HEK293 (cell line): Measurements from ENCODE around the gene NDUFB10.

Experiments used
- CTCF ChIA-PET: fragments of 350-600 bp; formaldehyde crosslinking; extraction: SDS; loops from one replicate; lab custom pipeline; 2021; ENCODE audit warnings: antibody characterized with exemption; lab: Yijun Ruan, JAX
- POLR2A ChIA-PET: fragments of 300-600 bp; formaldehyde crosslinking; extraction: SDS; loops from one replicate; lab custom pipeline; 2020; ENCODE audit warnings: antibody characterized with exemption, inconsistent platforms; lab: Yijun Ruan, JAX
- H3K27ac ChIP-seq: fragments of 200-500 bp; sonication (Bioruptor generic); 2 replicates; pipeline ENCODE4 v1.5.1; 2014; ENCODE audit warnings: low read depth, low read length, control low read depth, inconsistent platforms; ENCODE audit errors: extremely low read depth
- H3K36me3 ChIP-seq, 2 experiments: fragments of 200-500 bp in 1 of 2; sonication (Bioruptor generic) in 1 of 2; 1 replicate in 1 of 2; 2 replicates in 1 of 2; pipeline ENCODE4 v1.5.1; 2014 to 2017; ENCODE audit warnings: inconsistent platforms in 2 of 2, low read length in 2 of 2; ENCODE audit not compliant: control insufficient read depth in 2 of 2, insufficient read depth in 1 of 2
- H3K4me1 ChIP-seq: fragments of 200-500 bp; sonication (Bioruptor generic); 2 replicates; pipeline ENCODE4 v1.5.1; 2014; ENCODE audit warnings: mild to moderate bottlenecking, low read length, inconsistent platforms; ENCODE audit not compliant: control insufficient read depth, insufficient read depth
- H3K4me3 ChIP-seq: 2 replicates; pipeline ENCODE4 v1.5.1; 2011; ENCODE audit warnings: low read depth, mild to moderate bottlenecking, control low read depth, low read length, moderate library complexity
- H3K9me3 ChIP-seq: fragments of 200-500 bp; sonication (Bioruptor generic); 2 replicates; pipeline ENCODE4 v1.5.1; 2014; ENCODE audit warnings: low read depth, low read length, inconsistent platforms; ENCODE audit not compliant: control insufficient read depth, insufficient read depth
- BCL11A ChIP-seq: fragments of 450-650 bp; formaldehyde crosslinking; IDR thresholded peaks from 2 replicates; pipeline ENCODE4 v1.5.1; 2016; ENCODE audit warnings: low read depth, missing biosample characterization, missing genetic modification characterization
- EGR2 ChIP-seq: fragments of 450-650 bp; formaldehyde crosslinking; IDR thresholded peaks from 2 replicates; pipeline ENCODE4 v1.5.1; 2016; ENCODE audit warnings: low read depth, missing biosample characterization, missing genetic modification characterization
- PATZ1 ChIP-seq: fragments of 450-650 bp; formaldehyde crosslinking; IDR thresholded peaks from 2 replicates; pipeline ENCODE4 v1.5.1; 2016; ENCODE audit warnings: missing biosample characterization, missing genetic modification characterization
- TCF7L2 ChIP-seq: IDR thresholded peaks from 2 replicates; pipeline ENCODE4 v1.6.1; 2011; ENCODE audit warnings: low read depth, mild to moderate bottlenecking, inconsistent platforms, low read length, moderate library complexity, borderline replicate concordance
- ZFHX2 ChIP-seq: fragments of 450-650 bp; formaldehyde crosslinking; conservative IDR thresholded peaks from 2 replicates; pipeline ENCODE4 v1.5.1; 2016; ENCODE audit warnings: missing biosample characterization, missing genetic modification characterization
- ZIC2 ChIP-seq: fragments of 450-650 bp; formaldehyde crosslinking; IDR thresholded peaks from 2 replicates; pipeline ENCODE4 v1.5.1; 2016; ENCODE audit warnings: missing biosample characterization, missing genetic modification characterization
- ZNF280D ChIP-seq: fragments of 450-650 bp; formaldehyde crosslinking; IDR thresholded peaks from 2 replicates; pipeline ENCODE4 v1.5.1; 2016; ENCODE audit warnings: missing biosample characterization, missing genetic modification characterization
- ZNF398 ChIP-seq: fragments of 450-650 bp; formaldehyde crosslinking; IDR thresholded peaks from 2 replicates; pipeline ENCODE4 v1.5.1; 2017; ENCODE audit warnings: missing biosample characterization, missing genetic modification characterization
- ZNF621 ChIP-seq: fragments of 450-650 bp; formaldehyde crosslinking; IDR thresholded peaks from 2 replicates; pipeline ENCODE4 v1.5.1; 2017; ENCODE audit warnings: missing biosample characterization, missing genetic modification characterization
- ZNF785 ChIP-seq: fragments of 450-650 bp; formaldehyde crosslinking; IDR thresholded peaks from 2 replicates; pipeline ENCODE4 v1.5.1; 2016; ENCODE audit warnings: missing biosample characterization, missing genetic modification characterization
- TF ChIP-seq, protein P1 (sequence below): fragments of 450-650 bp; formaldehyde crosslinking; IDR thresholded peaks from 2 replicates; pipeline ENCODE4 v1.5.1; 2016; ENCODE audit warnings: missing biosample characterization, missing genetic modification characterization
- TF ChIP-seq, protein P2 (sequence below): fragments of 450-650 bp; formaldehyde crosslinking; IDR thresholded peaks from 2 replicates; pipeline ENCODE4 v1.5.1; 2016; ENCODE audit warnings: missing biosample characterization, missing genetic modification characterization, low read depth
- TF ChIP-seq, protein P3 (sequence below): fragments of 450-650 bp; formaldehyde crosslinking; IDR thresholded peaks from 2 replicates; pipeline ENCODE4 v1.5.1; 2016; ENCODE audit warnings: missing biosample characterization, missing genetic modification characterization, low read depth

Gene NDUFB10

GRCh38 chr16:2007081-2007836, 47.9 kb downstream of the NDUFB10 start:
- POLR2A ChIA-PET: interaction anchor here (1.0 to 2.7 kb wide), 5 partner anchors 8 to 148 kb away, joined by 3 to 17 read pairs (median 3); partner anchors contain the start of genes RPS2 and TRAF7
- CTCF ChIA-PET: interaction anchor here (0.6 to 1.8 kb wide), 5 partner anchors 15 to 582 kb away, joined by 3 to 6 read pairs (median 4); no protein-coding TSS in a partner anchor
- H3K4me3 ChIP-seq: peak overlapping the region; percentile 1; the same call in 1 of the 2 replicates
- H3K4me1 ChIP-seq: peaks cover 29% of the 10 kb centered on the region
- no peaks in the 10 kb centered on the region for H3K9me3 ChIP-seq
- TF ChIP-seq, protein P1, sequence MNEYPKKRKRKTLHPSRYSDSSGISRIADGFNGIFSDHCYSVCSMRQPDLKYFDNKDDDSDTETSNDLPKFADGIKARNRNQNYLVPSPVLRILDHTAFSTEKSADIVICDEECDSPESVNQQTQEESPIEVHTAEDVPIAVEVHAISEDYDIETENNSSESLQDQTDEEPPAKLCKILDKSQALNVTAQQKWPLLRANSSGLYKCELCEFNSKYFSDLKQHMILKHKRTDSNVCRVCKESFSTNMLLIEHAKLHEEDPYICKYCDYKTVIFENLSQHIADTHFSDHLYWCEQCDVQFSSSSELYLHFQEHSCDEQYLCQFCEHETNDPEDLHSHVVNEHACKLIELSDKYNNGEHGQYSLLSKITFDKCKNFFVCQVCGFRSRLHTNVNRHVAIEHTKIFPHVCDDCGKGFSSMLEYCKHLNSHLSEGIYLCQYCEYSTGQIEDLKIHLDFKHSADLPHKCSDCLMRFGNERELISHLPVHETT: no peak
- TF ChIP-seq, protein P2, sequence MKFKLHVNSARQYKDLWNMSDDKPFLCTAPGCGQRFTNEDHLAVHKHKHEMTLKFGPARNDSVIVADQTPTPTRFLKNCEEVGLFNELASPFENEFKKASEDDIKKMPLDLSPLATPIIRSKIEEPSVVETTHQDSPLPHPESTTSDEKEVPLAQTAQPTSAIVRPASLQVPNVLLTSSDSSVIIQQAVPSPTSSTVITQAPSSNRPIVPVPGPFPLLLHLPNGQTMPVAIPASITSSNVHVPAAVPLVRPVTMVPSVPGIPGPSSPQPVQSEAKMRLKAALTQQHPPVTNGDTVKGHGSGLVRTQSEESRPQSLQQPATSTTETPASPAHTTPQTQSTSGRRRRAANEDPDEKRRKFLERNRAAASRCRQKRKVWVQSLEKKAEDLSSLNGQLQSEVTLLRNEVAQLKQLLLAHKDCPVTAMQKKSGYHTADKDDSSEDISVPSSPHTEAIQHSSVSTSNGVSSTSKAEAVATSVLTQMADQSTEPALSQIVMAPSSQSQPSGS (tag by site-specific recombination): no peak
- TF ChIP-seq ZNF280D (tag by site-specific recombination) (no peak), EGR2 (tag by site-specific recombination) (peak; percentile 38; the same call in 1 of the 2 replicates), PATZ1 (tag by site-specific recombination) (peak; percentile 8; the same call in 1 of the 2 replicates), ZNF621 (tag by site-specific recombination) (no peak), ZNF398 (no peak), ZFHX2 (tag by site-specific recombination) (0 out of 2 replicates have a peak, but pooled peaks have one; percentile 9), TCF7L2 (no peak), ZNF785 (tag by site-specific recombination) (no peak), ZIC2 (0 out of 2 replicates have a peak, but pooled peaks have one; percentile 6), BCL11A (tag by site-specific recombination) (no peak)
- TF ChIP-seq, protein P3, sequence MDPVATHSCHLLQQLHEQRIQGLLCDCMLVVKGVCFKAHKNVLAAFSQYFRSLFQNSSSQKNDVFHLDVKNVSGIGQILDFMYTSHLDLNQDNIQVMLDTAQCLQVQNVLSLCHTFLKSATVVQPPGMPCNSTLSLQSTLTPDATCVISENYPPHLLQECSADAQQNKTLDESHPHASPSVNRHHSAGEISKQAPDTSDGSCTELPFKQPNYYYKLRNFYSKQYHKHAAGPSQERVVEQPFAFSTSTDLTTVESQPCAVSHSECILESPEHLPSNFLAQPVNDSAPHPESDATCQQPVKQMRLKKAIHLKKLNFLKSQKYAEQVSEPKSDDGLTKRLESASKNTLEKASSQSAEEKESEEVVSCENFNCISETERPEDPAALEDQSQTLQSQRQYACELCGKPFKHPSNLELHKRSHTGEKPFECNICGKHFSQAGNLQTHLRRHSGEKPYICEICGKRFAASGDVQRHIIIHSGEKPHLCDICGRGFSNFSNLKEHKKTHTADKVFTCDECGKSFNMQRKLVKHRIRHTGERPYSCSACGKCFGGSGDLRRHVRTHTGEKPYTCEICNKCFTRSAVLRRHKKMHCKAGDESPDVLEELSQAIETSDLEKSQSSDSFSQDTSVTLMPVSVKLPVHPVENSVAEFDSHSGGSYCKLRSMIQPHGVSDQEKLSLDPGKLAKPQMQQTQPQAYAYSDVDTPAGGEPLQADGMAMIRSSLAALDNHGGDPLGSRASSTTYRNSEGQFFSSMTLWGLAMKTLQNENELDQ: no peak
- TF ChIP-seq, all 188 proteins: peak for 4
- H3K27ac ChIP-seq: peak overlapping the region; percentile 97; the same call in 1 of the 2 replicates
- peaks cover 0 to 42% of the 10 kb centered on the region in 2 experiments; a peak in 1 of 3 replicates for H3K36me3 ChIP-seq
